NB4 (cell line): ENCODE results near the gene UMAD1.

ENCODE experiments used
- CTCF ChIP-seq: IDR thresholded peaks from one replicate; pipeline ENCODE4 v1.5.1; 2012; ENCODE audit warnings: low read depth, low read length
- POLR2A ChIP-seq: IDR thresholded peaks from 2 replicates; pipeline ENCODE4 v1.6.1; 2011; ENCODE audit warnings: mild to moderate bottlenecking; ENCODE audit not compliant: insufficient read length; ENCODE audit errors: extremely low read depth

- TF ChIP-seq CTCF (no peak), POLR2A (no peak)
Measured at GRCh38 chr7:7738622-7739021, 98.1 kb downstream of the UMAD1 start.
